ENCODE measurements around the gene UTP4. TPM values are rescaled to one million over a fixed set of nuclear protein-coding genes. Genes with fewer than 3 reads are reported as not detected.

The UTP4 gene
- total RNA-seq (2022; extraction: Qiagen RNA extraction), result 80.2 to 88.1 TPM (median 81.7 TPM) in 5 replicates

GRCh38 chr16:69132424-69133252 is at the start of gene UTP4, which contains the start of gene CHTF8:
Gene UTP4, plus strand, starts transcription at chr16:69132649. Its CDS starts 811 bp downstream, at chr16:69133460.
Gene CHTF8, minus strand, starts transcription at chr16:69132588. Its CDS starts 11,130 bp downstream, at chr16:69121458.

GRCh38 chr16:69105501-69106361 is 26.7 kb upstream of the UTP4 start, which contains the start of gene HAS3:
Gene HAS3, plus strand, starts transcription at chr16:69105653. Its CDS starts 3,743 bp downstream, at chr16:69109396.

GRCh38 chr16:69186642-69187445 is 54.4 kb downstream of the UTP4 start, which contains the start of gene SNTB2:
Gene SNTB2, plus strand, starts transcription at chr16:69187164. Its CDS starts 3 bp downstream, at chr16:69187167.

Other genes starting within 250 kb of the UTP4 start
- gene HAS3, start 27.0 kb upstream of the UTP4 start, total RNA-seq (2022; extraction: Qiagen RNA extraction), result 38.4 to 52.3 TPM (median 45.9 TPM) in 5 replicates
- gene CHTF8, start 61 bp upstream of the UTP4 start, total RNA-seq (2022; extraction: Qiagen RNA extraction), result 108 to 127 TPM (median 126 TPM) in 5 replicates
- 6.5 to 9.8 TPM (median 7.4 TPM) in 5 replicates for gene SNTB2, start 54.5 kb downstream of the UTP4 start, total RNA-seq (2022; extraction: Qiagen RNA extraction)
- 30.5 to 32.2 TPM (median 31.7 TPM) in 5 replicates for gene VPS4A, start 178.7 kb downstream of the UTP4 start, total RNA-seq (2022; extraction: Qiagen RNA extraction)
- 20.4 to 40.7 TPM (median 39.0 TPM) in 5 replicates for gene PDF, start 197.9 kb downstream of the UTP4 start, total RNA-seq (2022; extraction: Qiagen RNA extraction)
- 18.7 to 26.1 TPM (median 25.7 TPM) in 5 replicates for gene COG8, start 206.9 kb downstream of the UTP4 start, total RNA-seq (2022; extraction: Qiagen RNA extraction)
- gene NIP7, start 207.1 kb downstream of the UTP4 start, total RNA-seq (2022; extraction: Qiagen RNA extraction), result 51.1 to 64.9 TPM (median 55.8 TPM) in 5 replicates
- gene TMED6, start 219.1 kb downstream of the UTP4 start, total RNA-seq (2022; extraction: Qiagen RNA extraction), result not detected in 5 replicates

All from A549 treated with Mapracorat at 1 μM for 4 hours (cell line).